GM21367 (cell line): ENCODE data around the gene AEBP1.

Experiments
- ATAC-seq: cut with Tn5 transposase; IDR thresholded peaks from one replicate; pipeline ENCODE4 v1.9.1; 2021; ENCODE audit not compliant: unreplicated experiment

The AEBP1 gene

GRCh38 chr7:44154703-44155102 lies 50.6 kb downstream of the AEBP1 start:
- ATAC-seq = no peak

DNA sequence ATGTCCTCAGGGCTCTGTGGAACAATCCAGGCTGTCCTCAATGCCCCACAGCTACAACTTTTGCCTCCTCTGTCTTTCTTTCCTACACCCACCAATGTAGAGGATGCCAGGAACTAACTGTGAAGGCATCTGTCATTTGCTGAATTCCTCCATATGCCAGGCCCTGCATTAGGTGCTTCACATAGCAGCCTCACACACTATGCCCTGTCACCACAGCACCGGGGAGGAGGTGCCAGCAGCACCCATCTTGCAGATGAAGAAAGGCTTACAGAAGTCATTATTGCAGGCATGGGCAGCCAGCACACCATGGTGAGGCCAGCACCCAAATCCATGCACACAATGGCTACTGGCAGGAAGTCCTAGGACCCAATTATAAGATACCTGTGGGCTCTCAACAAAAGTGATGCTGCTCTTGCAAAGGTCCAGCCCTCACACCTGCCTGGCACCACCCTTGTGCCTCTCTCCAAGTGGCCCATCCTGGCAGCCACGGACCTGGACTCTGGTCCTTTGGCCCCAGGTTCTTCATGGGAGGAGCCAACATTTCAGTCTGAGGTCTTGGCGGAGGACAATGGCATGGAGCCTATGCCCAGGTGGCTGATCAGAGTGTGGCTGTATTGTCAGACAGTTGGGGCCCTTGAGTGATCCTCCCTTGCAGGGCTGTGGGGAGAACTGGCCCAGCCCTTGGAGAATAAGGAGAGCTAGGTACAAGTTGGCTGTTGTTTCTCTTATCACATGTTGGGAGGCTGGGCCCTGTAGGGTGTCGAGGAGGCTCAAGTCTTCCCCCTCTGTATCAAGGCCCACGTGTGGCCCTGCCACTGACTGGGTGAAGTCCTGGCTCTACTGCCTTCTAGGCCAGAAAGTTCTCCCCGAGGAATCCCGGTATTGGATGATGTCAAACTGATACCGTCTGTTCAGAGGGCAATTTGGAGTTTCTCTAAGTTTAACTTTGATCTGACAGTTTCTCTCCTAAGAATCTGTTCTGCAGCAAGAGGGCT lies 51.3 kb downstream of the AEBP1 start:
- no peak for ATAC-seq

- no peak for ATAC-seq
These were observed 52.4 kb downstream of the AEBP1 start for GRCh38 chr7:44156453-44157010.

GRCh38 chr7:44157116-44158080 lies 53.3 kb downstream of the AEBP1 start:
- no peak for ATAC-seq

DNA sequence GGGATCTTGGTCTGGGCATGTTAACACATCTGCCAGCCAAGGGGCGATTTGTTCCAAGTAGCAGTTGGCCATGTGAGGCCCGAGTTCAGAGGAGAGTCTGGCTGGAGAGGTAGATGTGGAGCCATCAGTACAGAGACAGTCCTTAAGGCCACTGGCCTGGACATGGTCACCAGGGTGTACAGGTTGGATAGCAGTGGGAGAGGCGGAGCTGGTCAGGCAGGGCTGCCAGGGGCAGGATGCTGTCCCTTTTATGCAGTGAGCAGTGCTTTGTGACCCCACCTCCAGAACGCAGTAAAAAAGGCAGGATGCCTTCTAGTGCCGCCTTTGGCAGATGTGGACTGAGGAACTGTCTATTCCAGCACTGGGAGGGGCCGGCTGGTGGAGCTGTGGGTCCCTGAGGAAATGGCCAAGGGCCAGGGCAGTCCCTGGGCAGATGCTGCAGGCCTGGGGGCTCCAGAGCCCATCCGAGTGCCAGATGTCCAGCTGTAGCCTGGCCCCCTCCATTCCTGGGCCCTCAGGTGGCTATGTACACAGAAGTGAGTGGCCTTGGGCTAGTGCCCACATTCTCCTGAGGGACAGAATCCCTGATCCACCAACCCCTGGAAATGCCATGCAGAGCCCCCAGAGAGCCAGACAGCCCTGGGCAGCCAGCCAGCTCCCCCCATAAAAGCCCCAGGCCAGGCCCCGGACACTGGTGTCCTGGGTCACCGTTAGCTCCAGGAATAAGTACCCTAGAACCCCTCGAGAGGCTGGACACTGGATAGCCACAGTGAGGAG lies 54.1 kb downstream of the AEBP1 start:
- no peak for ATAC-seq

- ATAC-seq = no peak
These were observed 54.9 kb downstream of the AEBP1 start for GRCh38 chr7:44158873-44159631.

GRCh38 chr7:44159824-44160630 lies 55.9 kb downstream of the AEBP1 start:
- no peak for ATAC-seq

GRCh38 chr7:44161371-44161770 lies 57.2 kb downstream of the AEBP1 start:
- no peak for ATAC-seq

DNA sequence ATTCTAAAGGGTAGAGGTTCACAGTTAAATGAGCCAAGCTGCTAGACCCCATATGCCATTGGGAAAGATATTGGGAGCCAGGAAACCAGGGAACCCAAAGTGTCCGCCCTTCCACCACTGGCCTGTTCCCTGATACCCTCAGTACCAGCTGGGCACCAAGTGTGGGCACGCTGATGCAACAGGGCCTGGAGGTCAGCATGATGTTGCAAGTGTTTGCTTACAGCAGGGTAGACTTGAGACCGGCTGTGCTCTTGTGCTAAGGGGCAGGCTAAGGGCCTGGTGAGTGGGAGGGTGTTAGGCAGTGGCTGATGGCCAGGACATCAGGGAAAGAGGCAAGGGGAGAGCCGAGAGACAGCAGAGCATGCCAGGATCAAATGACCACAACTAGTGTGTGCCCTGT lies 58.0 kb downstream of the AEBP1 start:
- ATAC-seq = no peak

- no peak for ATAC-seq
These were observed 58.7 kb downstream of the AEBP1 start for GRCh38 chr7:44162785-44163395.

- no peak for ATAC-seq
These were observed 59.4 kb downstream of the AEBP1 start for GRCh38 chr7:44163591-44163990.
